ENCODE results near the gene UBASH3A. TPM values are rescaled to one million over a fixed set of nuclear protein-coding genes. Genes with fewer than 3 reads are reported as not detected.
A peak's percentile ranks its signal among the peaks of the same experiment; 100 is the strongest.

The UBASH3A gene, protein sequence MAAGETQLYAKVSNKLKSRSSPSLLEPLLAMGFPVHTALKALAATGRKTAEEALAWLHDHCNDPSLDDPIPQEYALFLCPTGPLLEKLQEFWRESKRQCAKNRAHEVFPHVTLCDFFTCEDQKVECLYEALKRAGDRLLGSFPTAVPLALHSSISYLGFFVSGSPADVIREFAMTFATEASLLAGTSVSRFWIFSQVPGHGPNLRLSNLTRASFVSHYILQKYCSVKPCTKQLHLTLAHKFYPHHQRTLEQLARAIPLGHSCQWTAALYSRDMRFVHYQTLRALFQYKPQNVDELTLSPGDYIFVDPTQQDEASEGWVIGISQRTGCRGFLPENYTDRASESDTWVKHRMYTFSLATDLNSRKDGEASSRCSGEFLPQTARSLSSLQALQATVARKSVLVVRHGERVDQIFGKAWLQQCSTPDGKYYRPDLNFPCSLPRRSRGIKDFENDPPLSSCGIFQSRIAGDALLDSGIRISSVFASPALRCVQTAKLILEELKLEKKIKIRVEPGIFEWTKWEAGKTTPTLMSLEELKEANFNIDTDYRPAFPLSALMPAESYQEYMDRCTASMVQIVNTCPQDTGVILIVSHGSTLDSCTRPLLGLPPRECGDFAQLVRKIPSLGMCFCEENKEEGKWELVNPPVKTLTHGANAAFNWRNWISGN
- total RNA-seq, result 1 to 10 TPM in 2 of 3 donors, under 1 TPM in 1; 0.66 to 5.0 (median 2.0) TPM
- 12.3 TPM for total RNA-seq (2013)

DNA sequence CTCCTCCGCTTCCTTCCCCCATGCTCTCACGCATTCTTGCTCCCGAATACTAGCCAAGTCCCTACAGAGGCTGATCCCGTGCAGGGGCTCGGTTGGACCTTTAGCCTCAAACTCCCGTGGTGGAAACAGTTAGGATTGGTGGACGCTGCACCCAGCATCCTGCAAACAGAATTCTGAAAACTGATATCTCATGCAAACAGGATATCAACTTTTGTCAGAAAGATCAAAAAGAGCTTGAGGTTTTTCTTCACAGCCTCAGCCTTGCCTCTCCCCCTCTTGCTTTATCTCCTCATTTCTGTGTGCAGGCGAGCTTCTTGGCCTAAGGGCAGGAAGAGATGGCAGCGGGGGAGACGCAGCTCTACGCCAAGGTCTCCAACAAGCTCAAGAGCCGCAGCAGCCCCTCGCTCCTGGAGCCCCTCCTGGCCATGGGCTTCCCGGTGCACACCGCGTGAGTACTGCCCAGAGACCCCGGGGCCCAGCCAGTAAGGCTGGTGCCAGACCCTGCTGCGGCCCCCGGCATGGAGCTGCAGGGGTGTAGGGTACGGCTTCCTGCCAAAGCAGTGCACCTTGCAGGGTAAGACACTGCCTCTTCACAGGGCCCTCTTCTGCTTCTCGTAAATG lies at the start of gene UBASH3A:
TSS of gene UBASH3A (plus strand) at position 292 of the 621 bp plus-strand sequence. CDS start at position 336, 44 bp downstream.
- H3K36me3 Mint-ChIP-seq, result peaks cover 6% of the 10 kb centered on the region
- no peak within 1 kb of the TSS for H3K27ac Mint-ChIP-seq
- DNase-seq (peak in 1 of 2 donors; percentile 84), ATAC-seq (peak; percentile 31 to 57 (median 45))
- H3K4me3 Mint-ChIP-seq, result peak within 1 kb of the TSS; percentile 31
- TF ChIP-seq, protein P1, sequence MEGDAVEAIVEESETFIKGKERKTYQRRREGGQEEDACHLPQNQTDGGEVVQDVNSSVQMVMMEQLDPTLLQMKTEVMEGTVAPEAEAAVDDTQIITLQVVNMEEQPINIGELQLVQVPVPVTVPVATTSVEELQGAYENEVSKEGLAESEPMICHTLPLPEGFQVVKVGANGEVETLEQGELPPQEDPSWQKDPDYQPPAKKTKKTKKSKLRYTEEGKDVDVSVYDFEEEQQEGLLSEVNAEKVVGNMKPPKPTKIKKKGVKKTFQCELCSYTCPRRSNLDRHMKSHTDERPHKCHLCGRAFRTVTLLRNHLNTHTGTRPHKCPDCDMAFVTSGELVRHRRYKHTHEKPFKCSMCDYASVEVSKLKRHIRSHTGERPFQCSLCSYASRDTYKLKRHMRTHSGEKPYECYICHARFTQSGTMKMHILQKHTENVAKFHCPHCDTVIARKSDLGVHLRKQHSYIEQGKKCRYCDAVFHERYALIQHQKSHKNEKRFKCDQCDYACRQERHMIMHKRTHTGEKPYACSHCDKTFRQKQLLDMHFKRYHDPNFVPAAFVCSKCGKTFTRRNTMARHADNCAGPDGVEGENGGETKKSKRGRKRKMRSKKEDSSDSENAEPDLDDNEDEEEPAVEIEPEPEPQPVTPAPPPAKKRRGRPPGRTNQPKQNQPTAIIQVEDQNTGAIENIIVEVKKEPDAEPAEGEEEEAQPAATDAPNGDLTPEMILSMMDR (IDR thresholded peaks at IDR 0.05), result no peak
- peak within 1 kb of the TSS; percentile 32 for H3K4me3 ChIP-seq (ENCODE audit: low read length)
- intact Hi-C loops (cut with micrococcal nuclease), result no loop called here
- peaks cover 26 to 30% of the 10 kb centered on the region in 2 donors for H3K27me3 Mint-ChIP-seq (ENCODE audit: low read depth in 2 of 2)
- 45% methylated on average over 21 of the region's 21 CpGs for WGBS (ENCODE audit: insufficient coverage)
- peaks cover 3 to 5% of the 10 kb centered on the region in 2 donors for H3K9me3 Mint-ChIP-seq
- H3K27ac ChIP-seq (ENCODE audit: low read length), result peak within 1 kb of the TSS; percentile 29
- H3K27me3 ChIP-seq (ENCODE audit: control insufficient read depth, insufficient read depth, low read length), result no peaks in the 10 kb centered on the region
- no peaks in the 10 kb centered on the region for H3K36me3 ChIP-seq (ENCODE audit: control insufficient read depth, insufficient read depth, low read length)
- peaks cover 0 to 10% of the 10 kb centered on the region in 2 donors for H3K4me1 Mint-ChIP-seq
- H3K9me3 ChIP-seq (ENCODE audit: control insufficient read depth, insufficient read depth, low read length), result no peaks in the 10 kb centered on the region
- peaks cover 35% of the 10 kb centered on the region for H3K4me1 ChIP-seq (ENCODE audit: control insufficient read depth, insufficient read depth, low read length)

DNA sequence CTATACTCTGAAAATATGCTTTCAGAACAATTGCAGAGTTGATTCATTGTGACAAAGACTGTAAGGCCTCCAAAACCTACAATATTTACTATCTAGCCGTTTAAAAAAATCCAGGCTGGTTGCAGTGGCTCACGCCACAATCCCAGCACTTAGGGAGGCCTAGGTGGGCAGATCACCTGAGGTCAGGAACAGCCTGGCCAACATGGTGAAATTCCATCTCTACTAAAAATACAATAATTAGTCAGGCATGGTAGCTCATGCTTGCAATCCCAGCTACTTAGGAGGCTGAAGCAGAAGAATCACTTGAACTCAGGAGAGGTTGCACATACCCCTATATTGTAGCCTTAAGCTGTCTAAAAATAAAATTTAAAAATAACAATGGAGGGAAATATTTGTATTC lies 47.7 kb upstream of the UBASH3A start:
- H3K4me3 ChIP-seq (ENCODE audit: low read length), result no peak overlapping the region
- H3K27me3 ChIP-seq (ENCODE audit: control insufficient read depth, insufficient read depth, low read length), result peaks cover 7% of the 10 kb centered on the region
- peaks cover 9% of the 10 kb centered on the region for H3K9me3 ChIP-seq (ENCODE audit: control insufficient read depth, insufficient read depth, low read length)
- H3K36me3 Mint-ChIP-seq, result peaks cover 11% of the 10 kb centered on the region
- peaks cover 0 to 6% of the 10 kb centered on the region in 2 donors for H3K9me3 Mint-ChIP-seq
- intact Hi-C loops (cut with micrococcal nuclease), result no loop called here
- no peak overlapping the region for H3K4me3 Mint-ChIP-seq
- ATAC-seq (no peak), DNase-seq (no peak)
- no peaks in the 10 kb centered on the region for H3K4me1 Mint-ChIP-seq
- no peak overlapping the region for H3K27ac Mint-ChIP-seq
- TF ChIP-seq, protein P1 (IDR thresholded peaks at IDR 0.05), result no peak
- H3K27ac ChIP-seq (ENCODE audit: low read length), result no peak overlapping the region
- peaks cover 9% of the 10 kb centered on the region for H3K4me1 ChIP-seq (ENCODE audit: control insufficient read depth, insufficient read depth, low read length)
- 95% methylated on average over 2 of the region's 2 CpGs for WGBS (ENCODE audit: insufficient coverage)
- peaks cover 39 to 60% of the 10 kb centered on the region in 2 donors for H3K27me3 Mint-ChIP-seq (ENCODE audit: low read depth in 2 of 2)
- H3K36me3 ChIP-seq (ENCODE audit: control insufficient read depth, insufficient read depth, low read length), result no peaks in the 10 kb centered on the region

DNA sequence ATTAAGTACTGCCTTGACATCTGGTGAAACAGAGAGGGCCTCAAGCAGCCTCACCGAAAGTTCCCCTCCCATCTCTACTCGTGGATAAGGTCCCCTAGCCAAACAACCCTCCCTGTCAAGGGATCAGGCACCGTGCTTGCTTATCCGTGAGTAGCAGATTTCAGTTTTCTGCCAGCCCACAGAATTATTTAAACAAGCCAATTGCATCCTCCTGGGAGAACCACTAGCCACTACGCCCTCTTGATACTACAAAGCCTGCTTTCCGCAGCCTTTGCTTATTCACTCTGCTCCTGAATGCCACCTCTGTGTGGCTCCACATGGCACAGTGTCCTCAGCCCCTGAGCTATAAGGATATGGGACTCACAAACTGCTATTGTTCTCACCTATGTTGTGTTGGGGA lies 47.1 kb upstream of the UBASH3A start:
- DNase-seq (no peak), ATAC-seq (no peak)
- Histone ChIP-seq H3K4me1 (ENCODE audit: control insufficient read depth, insufficient read depth, low read length) (peaks cover 9% of the 10 kb centered on the region), H3K27me3 (ENCODE audit: control insufficient read depth, insufficient read depth, low read length) (peaks cover 7% of the 10 kb centered on the region), H3K4me3 (ENCODE audit: low read length) (no peak overlapping the region), H3K27ac (ENCODE audit: low read length) (no peak overlapping the region), H3K36me3 (ENCODE audit: control insufficient read depth, insufficient read depth, low read length) (no peaks in the 10 kb centered on the region), H3K9me3 (ENCODE audit: control insufficient read depth, insufficient read depth, low read length) (peaks cover 9% of the 10 kb centered on the region)
- Mint-ChIP-seq H3K9me3 (peaks cover 0 to 6% of the 10 kb centered on the region in 2 donors), H3K4me3 (no peak overlapping the region), H3K4me1 (no peaks in the 10 kb centered on the region), H3K27ac (no peak overlapping the region), H3K36me3 (peaks cover 11% of the 10 kb centered on the region), H3K27me3 (ENCODE audit: low read depth in 2 of 2) (peaks cover 39 to 60% of the 10 kb centered on the region in 2 donors)
- intact Hi-C loops (cut with micrococcal nuclease), result no loop called here
- TF ChIP-seq, protein P1 (IDR thresholded peaks at IDR 0.05), result no peak
- WGBS (ENCODE audit: insufficient coverage), result 81% methylated on average over 6 of the region's 6 CpGs
